Measurements from ENCODE around the gene CBX6. TPM values are rescaled to one million over a fixed set of nuclear protein-coding genes. Genes with fewer than 3 reads are reported as not detected.
A peak's percentile ranks its signal among the peaks of the same experiment; 100 is the strongest.

Gene CBX6
- polyA plus RNA-seq, 1 donor, result 25.6 TPM

GRCh38 chr22:38900677-38901076 lies 28.7 kb upstream of the CBX6 start:
- no peak for DNase-seq
- H3K9me3 ChIP-seq (ENCODE audit: control insufficient read depth, low read depth, low read length), result peaks cover 8% of the 10 kb centered on the region
- H3K4me1 ChIP-seq (ENCODE audit: control insufficient read depth, insufficient read depth, low read length), result no peaks in the 10 kb centered on the region
- H3K27me3 ChIP-seq (ENCODE audit: control insufficient read depth, insufficient read depth, low read length), result no peaks in the 10 kb centered on the region
- H3K4me3 ChIP-seq (ENCODE audit: low read length), result no peak overlapping the region
- no peaks in the 10 kb centered on the region for H3K36me3 ChIP-seq (ENCODE audit: control insufficient read depth, insufficient read depth, low read length)
- H3K27ac ChIP-seq (ENCODE audit: low read length), result no peak overlapping the region
- WGBS (ENCODE audit: insufficient coverage, low lambda C conversion rate), result no CpG with 5 or more reads among the region's 5 CpGs

GRCh38 chr22:38891256-38891655 lies 19.2 kb upstream of the CBX6 start:
- no peaks in the 10 kb centered on the region for H3K9me3 ChIP-seq (ENCODE audit: control insufficient read depth, low read depth, low read length)
- DNase-seq, result no peak
- no peaks in the 10 kb centered on the region for H3K27me3 ChIP-seq (ENCODE audit: control insufficient read depth, insufficient read depth, low read length)
- no peaks in the 10 kb centered on the region for H3K36me3 ChIP-seq (ENCODE audit: control insufficient read depth, insufficient read depth, low read length)
- WGBS (ENCODE audit: insufficient coverage, low lambda C conversion rate), result no CpG with 5 or more reads among the region's 9 CpGs
- no peak overlapping the region for H3K4me3 ChIP-seq (ENCODE audit: low read length)
- no peaks in the 10 kb centered on the region for H3K4me1 ChIP-seq (ENCODE audit: control insufficient read depth, insufficient read depth, low read length)
- H3K27ac ChIP-seq (ENCODE audit: low read length), result no peak overlapping the region

GRCh38 chr22:38890377-38890776 lies 18.4 kb upstream of the CBX6 start:
- Histone ChIP-seq H3K4me3 (ENCODE audit: low read length) (no peak overlapping the region), H3K36me3 (ENCODE audit: control insufficient read depth, insufficient read depth, low read length) (no peaks in the 10 kb centered on the region), H3K27me3 (ENCODE audit: control insufficient read depth, insufficient read depth, low read length) (no peaks in the 10 kb centered on the region), H3K9me3 (ENCODE audit: control insufficient read depth, low read depth, low read length) (no peaks in the 10 kb centered on the region), H3K4me1 (ENCODE audit: control insufficient read depth, insufficient read depth, low read length) (no peaks in the 10 kb centered on the region), H3K27ac (ENCODE audit: low read length) (no peak overlapping the region)
- no CpG with 5 or more reads among the region's 5 CpGs for WGBS (ENCODE audit: insufficient coverage, low lambda C conversion rate)
- no peak for DNase-seq

- Histone ChIP-seq H3K27me3 (ENCODE audit: control insufficient read depth, insufficient read depth, low read length) (peaks cover 2% of the 10 kb centered on the region), H3K36me3 (ENCODE audit: control insufficient read depth, insufficient read depth, low read length) (no peaks in the 10 kb centered on the region), H3K4me1 (ENCODE audit: control insufficient read depth, insufficient read depth, low read length) (peaks cover 12% of the 10 kb centered on the region), H3K27ac (ENCODE audit: low read length) (no peak overlapping the region), H3K9me3 (ENCODE audit: control insufficient read depth, low read depth, low read length) (no peaks in the 10 kb centered on the region), H3K4me3 (ENCODE audit: low read length) (no peak overlapping the region)
- no peak for DNase-seq
- WGBS (ENCODE audit: insufficient coverage, low lambda C conversion rate), result 60% methylated on average over 1 of the region's 5 CpGs
These were observed 14.3 kb upstream of the CBX6 start for GRCh38 chr22:38886333-38886732.

DNA sequence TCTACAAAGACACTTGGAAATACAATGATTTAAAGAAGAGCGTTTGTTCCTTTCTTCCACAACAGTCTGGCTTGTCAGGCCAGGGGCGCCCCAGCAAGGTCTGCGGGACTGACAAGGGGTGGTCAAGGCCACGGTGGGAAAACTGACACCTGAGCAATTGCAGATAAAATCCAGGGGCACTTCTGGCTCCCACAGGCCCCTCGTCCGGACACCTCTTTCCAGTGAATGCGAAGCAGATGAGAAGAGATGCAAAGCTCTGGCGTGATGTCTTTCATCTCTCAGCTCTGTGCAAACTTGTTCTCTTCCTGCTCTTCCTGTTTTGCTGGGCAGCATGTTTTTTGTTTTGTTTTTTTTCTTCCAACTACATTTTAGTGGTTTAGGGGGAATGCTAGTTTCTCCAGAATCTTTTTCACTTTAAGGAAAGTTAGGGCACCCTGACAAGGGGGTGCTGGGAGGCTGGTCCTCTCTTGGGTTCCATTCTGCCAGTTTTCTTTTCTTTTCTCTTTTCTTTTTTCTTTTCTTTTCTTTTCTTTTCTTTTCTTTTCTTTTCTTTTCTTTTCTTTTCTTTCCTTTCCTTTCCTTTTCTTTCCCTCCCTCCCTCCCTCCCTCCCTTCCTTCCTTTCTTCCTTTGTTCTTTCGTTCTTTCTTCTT lies 11.1 kb upstream of the CBX6 start:
- no peak overlapping the region for H3K4me3 ChIP-seq (ENCODE audit: low read length)
- H3K27me3 ChIP-seq (ENCODE audit: control insufficient read depth, insufficient read depth, low read length), result peaks cover 2% of the 10 kb centered on the region
- H3K36me3 ChIP-seq (ENCODE audit: control insufficient read depth, insufficient read depth, low read length), result no peaks in the 10 kb centered on the region
- H3K27ac ChIP-seq (ENCODE audit: low read length), result peak overlapping the region; percentile 70
- peaks cover 12% of the 10 kb centered on the region for H3K4me1 ChIP-seq (ENCODE audit: control insufficient read depth, insufficient read depth, low read length)
- no peaks in the 10 kb centered on the region for H3K9me3 ChIP-seq (ENCODE audit: control insufficient read depth, low read depth, low read length)
- 90% methylated on average over 1 of the region's 9 CpGs for WGBS (ENCODE audit: insufficient coverage, low lambda C conversion rate)
- DNase-seq, result no peak

DNA sequence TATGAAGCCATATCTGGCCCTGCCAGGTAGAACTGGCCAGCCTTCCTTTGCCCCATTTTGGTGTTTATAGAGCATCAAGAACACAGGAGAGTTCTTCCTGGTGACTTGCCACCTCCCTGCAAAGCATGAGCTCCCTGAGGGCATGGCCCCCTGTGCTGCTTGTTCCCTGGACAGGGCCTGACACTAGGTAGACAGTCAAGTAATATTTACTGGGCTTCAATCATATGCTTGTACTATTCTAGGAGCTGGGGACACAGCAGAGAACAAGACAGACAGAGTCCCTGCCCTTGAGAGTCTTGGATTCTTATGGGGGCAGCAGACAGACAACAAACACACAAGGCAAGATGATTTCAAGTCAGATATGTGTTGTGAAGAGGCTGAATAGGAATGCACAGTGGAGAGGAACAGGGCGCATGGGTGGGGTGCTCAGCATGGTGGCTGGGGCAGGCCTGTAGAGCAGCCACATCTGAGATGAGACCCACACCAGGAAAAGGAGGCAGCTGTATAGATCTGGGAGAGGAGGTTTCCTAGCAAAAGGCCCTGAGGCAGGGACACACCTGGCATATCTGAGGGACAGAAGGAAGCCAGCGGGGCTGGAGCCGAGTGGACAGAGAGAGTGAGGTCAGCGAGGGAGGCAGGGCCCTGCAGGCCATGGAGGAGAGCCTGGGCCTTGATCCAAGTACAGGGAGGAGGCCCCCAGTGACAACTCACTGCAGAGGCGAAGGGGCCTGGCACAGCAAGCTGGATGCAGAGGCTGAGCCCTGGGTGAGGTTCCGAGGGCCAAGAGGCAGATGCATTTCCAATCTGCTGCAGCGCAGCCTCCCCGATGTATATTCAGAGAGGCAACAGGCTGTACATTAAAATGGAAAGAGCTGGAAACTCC lies 10.2 kb upstream of the CBX6 start:
- Histone ChIP-seq H3K9me3 (ENCODE audit: control insufficient read depth, low read depth, low read length) (no peaks in the 10 kb centered on the region), H3K27me3 (ENCODE audit: control insufficient read depth, insufficient read depth, low read length) (peaks cover 2% of the 10 kb centered on the region), H3K27ac (ENCODE audit: low read length) (peak overlapping the region; percentile 70), H3K36me3 (ENCODE audit: control insufficient read depth, insufficient read depth, low read length) (no peaks in the 10 kb centered on the region), H3K4me1 (ENCODE audit: control insufficient read depth, insufficient read depth, low read length) (peaks cover 12% of the 10 kb centered on the region), H3K4me3 (ENCODE audit: low read length) (no peak overlapping the region)
- DNase-seq, result no peak
- 86% methylated on average over 1 of the region's 8 CpGs for WGBS (ENCODE audit: insufficient coverage, low lambda C conversion rate)

- DNase-seq, result peak in 1 of 2 donors; percentile 45
- H3K4me3 ChIP-seq (ENCODE audit: low read length), result no peak overlapping the region
- peaks cover 12% of the 10 kb centered on the region for H3K4me1 ChIP-seq (ENCODE audit: control insufficient read depth, insufficient read depth, low read length)
- no peaks in the 10 kb centered on the region for H3K9me3 ChIP-seq (ENCODE audit: control insufficient read depth, low read depth, low read length)
- no CpG with 5 or more reads among the region's 9 CpGs for WGBS (ENCODE audit: insufficient coverage, low lambda C conversion rate)
- H3K36me3 ChIP-seq (ENCODE audit: control insufficient read depth, insufficient read depth, low read length), result no peaks in the 10 kb centered on the region
- peak overlapping the region; percentile 70 for H3K27ac ChIP-seq (ENCODE audit: low read length)
- H3K27me3 ChIP-seq (ENCODE audit: control insufficient read depth, insufficient read depth, low read length), result peaks cover 2% of the 10 kb centered on the region
These were observed 9.5 kb upstream of the CBX6 start for GRCh38 chr22:38881464-38881871.

GRCh38 chr22:38879961-38880360 lies 7.9 kb upstream of the CBX6 start:
- no peaks in the 10 kb centered on the region for H3K36me3 ChIP-seq (ENCODE audit: control insufficient read depth, insufficient read depth, low read length)
- H3K27ac ChIP-seq (ENCODE audit: low read length), result no peak overlapping the region
- no peak for DNase-seq
- no CpG with 5 or more reads among the region's 5 CpGs for WGBS (ENCODE audit: insufficient coverage, low lambda C conversion rate)
- peaks cover 12% of the 10 kb centered on the region for H3K4me1 ChIP-seq (ENCODE audit: control insufficient read depth, insufficient read depth, low read length)
- H3K4me3 ChIP-seq (ENCODE audit: low read length), result no peak overlapping the region
- peaks cover 2% of the 10 kb centered on the region for H3K27me3 ChIP-seq (ENCODE audit: control insufficient read depth, insufficient read depth, low read length)
- H3K9me3 ChIP-seq (ENCODE audit: control insufficient read depth, low read depth, low read length), result no peaks in the 10 kb centered on the region

DNA sequence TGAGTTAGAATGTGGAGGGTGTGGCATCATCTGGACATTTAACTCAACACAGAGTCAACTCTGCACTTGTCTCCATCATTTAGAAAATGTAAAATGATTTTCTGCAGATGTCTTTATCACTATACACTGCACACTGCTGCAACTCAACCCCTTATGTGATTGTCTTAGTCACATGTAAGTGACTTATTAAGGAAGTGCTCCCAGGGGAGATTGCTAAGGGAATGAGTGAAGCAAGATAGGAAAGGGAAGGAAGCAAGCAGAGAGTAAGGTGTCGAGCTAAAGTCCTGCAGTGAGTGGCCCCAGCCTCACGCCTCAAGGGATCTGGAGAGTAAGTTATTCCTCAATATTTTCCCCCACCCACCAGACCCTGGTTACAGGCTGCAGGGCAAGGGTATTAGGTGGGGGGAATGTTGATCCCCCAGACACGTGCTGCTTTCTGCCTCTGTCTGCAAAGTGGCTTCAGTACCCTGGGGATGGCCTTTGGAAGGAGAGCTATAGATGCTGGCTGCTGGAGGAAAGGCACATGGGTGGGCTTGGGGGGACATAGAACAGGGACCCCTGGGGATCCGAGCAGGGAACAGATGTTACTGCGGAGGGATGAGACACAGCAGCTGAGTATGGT lies 7.2 kb upstream of the CBX6 start:
- Histone ChIP-seq H3K36me3 (ENCODE audit: control insufficient read depth, insufficient read depth, low read length) (no peaks in the 10 kb centered on the region), H3K27me3 (ENCODE audit: control insufficient read depth, insufficient read depth, low read length) (peaks cover 2% of the 10 kb centered on the region), H3K4me1 (ENCODE audit: control insufficient read depth, insufficient read depth, low read length) (peaks cover 12% of the 10 kb centered on the region), H3K27ac (ENCODE audit: low read length) (no peak overlapping the region), H3K9me3 (ENCODE audit: control insufficient read depth, low read depth, low read length) (no peaks in the 10 kb centered on the region), H3K4me3 (ENCODE audit: low read length) (no peak overlapping the region)
- no CpG with 5 or more reads among the region's 5 CpGs for WGBS (ENCODE audit: insufficient coverage, low lambda C conversion rate)
- no peak for DNase-seq

GRCh38 chr22:38878001-38878400 lies 6.0 kb upstream of the CBX6 start:
- no peaks in the 10 kb centered on the region for H3K9me3 ChIP-seq (ENCODE audit: control insufficient read depth, low read depth, low read length)
- H3K4me3 ChIP-seq (ENCODE audit: low read length), result no peak overlapping the region
- DNase-seq, result no peak
- H3K27me3 ChIP-seq (ENCODE audit: control insufficient read depth, insufficient read depth, low read length), result peaks cover 2% of the 10 kb centered on the region
- no CpG with 5 or more reads among the region's 4 CpGs for WGBS (ENCODE audit: insufficient coverage, low lambda C conversion rate)
- peaks cover 12% of the 10 kb centered on the region for H3K4me1 ChIP-seq (ENCODE audit: control insufficient read depth, insufficient read depth, low read length)
- H3K36me3 ChIP-seq (ENCODE audit: control insufficient read depth, insufficient read depth, low read length), result no peaks in the 10 kb centered on the region
- no peak overlapping the region for H3K27ac ChIP-seq (ENCODE audit: low read length)

Measured in large intestine (tissue), 3 donors.